HepG2 (cell line): ENCODE data around the gene CCL19. TPM values are rescaled to one million over a fixed set of nuclear protein-coding genes. Genes with fewer than 3 reads are reported as not detected.
A peak's percentile ranks its signal among the peaks of the same experiment; 100 is the strongest.

ENCODE experiments used
- BATF2 ChIP-seq: sonication (generic); formaldehyde crosslinking; IDR thresholded peaks from 2 replicates; pipeline ENCODE4 v1.8.0; 2022; ENCODE audit warnings: mild to moderate bottlenecking, missing genetic modification reagents, moderate library complexity
- E2F2 ChIP-seq: sonication (generic); formaldehyde crosslinking; IDR thresholded peaks from 2 replicates; pipeline ENCODE4 v1.4.0; 2020; ENCODE audit warnings: missing genetic modification reagents, borderline replicate concordance
- KLF15 ChIP-seq: sonication (generic); formaldehyde crosslinking; IDR thresholded peaks from 2 replicates; pipeline ENCODE4 v1.8.1; 2023; ENCODE audit warnings: borderline replicate concordance, mild to moderate bottlenecking, inconsistent platforms, missing genetic modification reagents, mixed read lengths
- MAFF ChIP-seq: IDR thresholded peaks from 2 replicates; pipeline ENCODE4 v1.6.1; 2011; ENCODE audit warnings: low read depth, low read length, improper control_type of control experiment
- PRPF4 ChIP-seq: fragments of 200-400 bp; formaldehyde crosslinking; IDR thresholded peaks from 2 replicates; pipeline ENCODE4 v1.6.1; 2016; ENCODE audit warnings: low read length, low read depth; ENCODE audit not compliant: poor library complexity, severe bottlenecking
- TBX3 ChIP-seq: fragments of 450-650 bp; IDR thresholded peaks from 2 replicates; pipeline ENCODE4 v1.6.1; 2017; ENCODE audit warnings: antibody characterized with exemption, mild to moderate bottlenecking, inconsistent platforms, borderline replicate concordance
- ZFP36 ChIP-seq: fragments of 150-350 bp; IDR thresholded peaks from 2 replicates; pipeline ENCODE4 v1.6.1; 2018; ENCODE audit warnings: borderline replicate concordance, low read length, low read depth; ENCODE audit not compliant: partially characterized antibody
- ZKSCAN1 ChIP-seq: fragments of 150-350 bp; IDR thresholded peaks from 2 replicates; pipeline ENCODE4 v1.6.1; 2014; ENCODE audit warnings: low read length
- ZMYM2 ChIP-seq: sonication (generic); formaldehyde crosslinking; IDR thresholded peaks from 2 replicates; pipeline ENCODE4 v1.8.0; 2022; ENCODE audit warnings: mild to moderate bottlenecking, missing genetic modification reagents
- ZNF224 ChIP-seq: sonication (generic); formaldehyde crosslinking; IDR thresholded peaks from 2 replicates; pipeline ENCODE4 v1.5.0; 2020; ENCODE audit warnings: mild to moderate bottlenecking, missing genetic modification reagents
- ZNF446 ChIP-seq: sonication (generic); formaldehyde crosslinking; IDR thresholded peaks from 2 replicates; pipeline ENCODE4 v1.5.0; 2020; ENCODE audit warnings: mild to moderate bottlenecking, missing genetic modification reagents
- ZNF605 ChIP-seq: sonication (generic); formaldehyde crosslinking; IDR thresholded peaks from 2 replicates; pipeline ENCODE4 v1.8.0; 2022; ENCODE audit warnings: mild to moderate bottlenecking, missing genetic modification reagents
- ZNF740 ChIP-seq: sonication (generic); formaldehyde crosslinking; IDR thresholded peaks from 2 replicates; pipeline ENCODE4 v1.4.0; 2020; ENCODE audit warnings: missing genetic modification reagents
- ZNF788 ChIP-seq: sonication (generic); formaldehyde crosslinking; IDR thresholded peaks from 2 replicates; pipeline ENCODE4 v1.5.0; 2020; ENCODE audit warnings: mild to moderate bottlenecking, missing genetic modification reagents, borderline replicate concordance
- ZNF839 ChIP-seq: sonication (generic); formaldehyde crosslinking; IDR thresholded peaks from 2 replicates; pipeline ENCODE4 v1.4.0; 2020; ENCODE audit warnings: missing genetic modification reagents, mild to moderate bottlenecking, borderline replicate concordance
- ZXDC ChIP-seq: sonication (generic); formaldehyde crosslinking; IDR thresholded peaks from 2 replicates; pipeline ENCODE4 v1.5.0; 2020; ENCODE audit warnings: mild to moderate bottlenecking, missing genetic modification reagents
- polyA plus RNA-seq, 8 experiments: library from polyadenylated mRNA; depleted of rRNA in 3 of 8; stranded (reverse) in 7 of 8; unstranded in 1 of 8; fragments of >200 nt; fragmentation: Illumina TruSeq in 4 of 8; extraction: Trizol in 4 of 8; gene quantifications; 2 replicates each; pipeline versions ENCODE4 v1.2.1 to v1.2.3, GENCODE V29; 2011 to 2016; ENCODE audit warnings: low read depth in 4 of 8, missing spikeins in 1 of 8, mixed read lengths in 1 of 8; ENCODE audit not compliant: insufficient read depth in 1 of 8
- total RNA-seq, 5 experiments: library from RNA; depleted of rRNA; stranded (reverse); fragments of >200 nt; fragmentation: Illumina TruSeq; extraction: Trizol; gene quantifications; 2 replicates each; pipeline ENCODE4 v1.2.3, GENCODE V29; 2016; ENCODE audit warnings: low read depth in 1 of 5
- TF ChIP-seq, protein P1 (sequence below): IDR thresholded peaks from 2 replicates; pipeline ENCODE4 v1.6.1; 2016; ENCODE audit warnings: low read depth, control low read depth
- TF ChIP-seq, protein P2 (sequence below): sonication (generic); formaldehyde crosslinking; IDR thresholded peaks from 2 replicates; pipeline ENCODE4 v1.4.0; 2020; ENCODE audit warnings: missing genetic modification reagents, mild to moderate bottlenecking, borderline replicate concordance

The CCL19 gene
- total and polyA plus RNA-seq, 2 of the 13 experiments (the other 11 are each of a cell fraction or from before 2014, with no cell fraction given), result not detected

DNA sequence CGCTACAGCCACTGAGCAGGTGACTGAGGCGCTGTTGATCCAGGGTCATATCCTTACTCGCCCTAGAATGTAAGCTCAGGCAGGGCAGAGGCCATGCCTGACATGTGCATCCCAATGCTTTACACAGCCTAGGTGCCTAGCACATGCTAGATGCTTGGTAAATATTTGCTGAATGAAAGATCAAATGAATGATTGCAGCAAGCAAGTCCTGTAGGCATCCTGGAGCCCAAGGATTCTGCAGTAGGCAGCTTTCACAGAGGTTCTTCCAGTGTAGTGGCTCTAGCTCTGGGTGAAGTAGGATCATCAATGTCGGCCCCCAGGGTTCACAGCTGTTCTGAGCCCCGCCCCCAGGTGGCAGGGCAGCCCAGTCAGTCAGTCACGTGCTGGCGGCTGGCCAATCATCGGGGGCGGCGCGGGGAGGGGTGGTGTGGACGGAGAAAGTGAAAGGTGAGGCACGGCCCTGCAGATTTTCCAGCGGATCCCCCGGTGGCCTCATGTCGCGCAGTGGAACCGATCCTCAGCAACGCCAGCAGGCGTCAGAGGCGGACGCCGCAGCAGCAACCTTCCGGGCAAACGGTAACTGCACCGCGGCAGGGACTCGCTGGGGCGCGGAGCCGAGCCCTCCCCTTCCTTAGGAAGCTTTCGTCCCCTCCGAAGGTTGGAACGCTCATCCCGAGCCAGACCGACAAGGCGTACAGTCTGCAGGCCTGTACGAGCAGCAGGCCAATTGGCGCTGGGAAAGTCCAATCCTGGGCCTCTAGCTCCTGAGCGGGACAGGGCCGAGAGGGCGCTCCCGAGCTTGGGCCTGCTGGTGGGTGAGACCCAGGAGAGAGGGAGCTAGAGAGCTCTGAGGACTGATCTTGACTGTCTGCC is 44.6 kb downstream of the CCL19 start, which contains the start of gene GALT (continued):
- TF ChIP-seq, protein P1, sequence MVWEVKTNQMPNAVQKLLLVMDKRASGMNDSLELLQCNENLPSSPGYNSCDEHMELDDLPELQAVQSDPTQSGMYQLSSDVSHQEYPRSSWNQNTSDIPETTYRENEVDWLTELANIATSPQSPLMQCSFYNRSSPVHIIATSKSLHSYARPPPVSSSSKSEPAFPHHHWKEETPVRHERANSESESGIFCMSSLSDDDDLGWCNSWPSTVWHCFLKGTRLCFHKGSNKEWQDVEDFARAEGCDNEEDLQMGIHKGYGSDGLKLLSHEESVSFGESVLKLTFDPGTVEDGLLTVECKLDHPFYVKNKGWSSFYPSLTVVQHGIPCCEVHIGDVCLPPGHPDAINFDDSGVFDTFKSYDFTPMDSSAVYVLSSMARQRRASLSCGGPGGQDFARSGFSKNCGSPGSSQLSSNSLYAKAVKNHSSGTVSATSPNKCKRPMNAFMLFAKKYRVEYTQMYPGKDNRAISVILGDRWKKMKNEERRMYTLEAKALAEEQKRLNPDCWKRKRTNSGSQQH (CRISPR knock-in tag), result peak; percentile 75; the same call in 1 of the 2 replicates
- TF ChIP-seq ZNF788, result no peak; the same call in 1 of the 2 replicates
- TF ChIP-seq ZXDC (CRISPR knock-in tag), result 0 out of 2 replicates have a peak, but pooled peaks have one; percentile 51
- TF ChIP-seq PRPF4, result no peak
- TF ChIP-seq ZNF446 (CRISPR knock-in tag), result 0 out of 2 replicates have a peak, but pooled peaks have one; percentile 68
- TF ChIP-seq ZNF740, result no peak
- no peak for TF ChIP-seq ZKSCAN1
- peak; percentile 54; the same call in 1 of the 2 replicates for TF ChIP-seq TBX3
- TF ChIP-seq ZNF605, result peak; percentile 63; the same call in 1 of the 2 replicates
- no peak for TF ChIP-seq E2F2 (CRISPR knock-in tag)
- TF ChIP-seq ZNF839 (CRISPR knock-in tag), result no peak; the same call in 1 of the 2 replicates
- no peak for TF ChIP-seq ZNF224 (CRISPR knock-in tag)
- TF ChIP-seq KLF15 (CRISPR knock-in tag), result no peak
- no peak for TF ChIP-seq ZFP36
- no peak for TF ChIP-seq MAFF
- TF ChIP-seq, protein P2, sequence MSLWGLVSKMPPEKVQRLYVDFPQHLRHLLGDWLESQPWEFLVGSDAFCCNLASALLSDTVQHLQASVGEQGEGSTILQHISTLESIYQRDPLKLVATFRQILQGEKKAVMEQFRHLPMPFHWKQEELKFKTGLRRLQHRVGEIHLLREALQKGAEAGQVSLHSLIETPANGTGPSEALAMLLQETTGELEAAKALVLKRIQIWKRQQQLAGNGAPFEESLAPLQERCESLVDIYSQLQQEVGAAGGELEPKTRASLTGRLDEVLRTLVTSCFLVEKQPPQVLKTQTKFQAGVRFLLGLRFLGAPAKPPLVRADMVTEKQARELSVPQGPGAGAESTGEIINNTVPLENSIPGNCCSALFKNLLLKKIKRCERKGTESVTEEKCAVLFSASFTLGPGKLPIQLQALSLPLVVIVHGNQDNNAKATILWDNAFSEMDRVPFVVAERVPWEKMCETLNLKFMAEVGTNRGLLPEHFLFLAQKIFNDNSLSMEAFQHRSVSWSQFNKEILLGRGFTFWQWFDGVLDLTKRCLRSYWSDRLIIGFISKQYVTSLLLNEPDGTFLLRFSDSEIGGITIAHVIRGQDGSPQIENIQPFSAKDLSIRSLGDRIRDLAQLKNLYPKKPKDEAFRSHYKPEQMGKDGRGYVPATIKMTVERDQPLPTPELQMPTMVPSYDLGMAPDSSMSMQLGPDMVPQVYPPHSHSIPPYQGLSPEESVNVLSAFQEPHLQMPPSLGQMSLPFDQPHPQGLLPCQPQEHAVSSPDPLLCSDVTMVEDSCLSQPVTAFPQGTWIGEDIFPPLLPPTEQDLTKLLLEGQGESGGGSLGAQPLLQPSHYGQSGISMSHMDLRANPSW (CRISPR knock-in tag), result no peak; the same call in 1 of the 2 replicates
- peak; percentile 35; the same call in 1 of the 2 replicates for TF ChIP-seq ZMYM2
- TF ChIP-seq BATF2 (CRISPR knock-in tag), result no peak
